IMR-90 (cell line): ENCODE results near the gene P2RX7.

Experiments used
- CEBPB ChIP-seq: IDR thresholded peaks from 2 replicates; pipeline ENCODE4 v1.6.1; 2012; ENCODE audit warnings: low read depth, low read length, improper control_type of control experiment
- MAFK ChIP-seq: IDR thresholded peaks from 2 replicates; pipeline ENCODE4 v1.6.1; 2012; ENCODE audit warnings: low read depth, low read length, improper control_type of control experiment
- MAZ ChIP-seq: IDR thresholded peaks from 2 replicates; pipeline ENCODE4 v1.6.1; 2012; ENCODE audit warnings: low read depth, mild to moderate bottlenecking, low read length, improper control_type of control experiment, moderate library complexity, borderline replicate concordance
- MXI1 ChIP-seq: IDR thresholded peaks from 2 replicates; pipeline ENCODE4 v1.6.1; 2012; ENCODE audit warnings: low read depth, mild to moderate bottlenecking, low read length, moderate library complexity, borderline replicate concordance
- POLR2A ChIP-seq: IDR thresholded peaks from 2 replicates; pipeline ENCODE4 v1.6.1; 2012; ENCODE audit warnings: mild to moderate bottlenecking, low read depth, low read length
- USF2 ChIP-seq: fragments of 150-350 bp; IDR thresholded peaks from 2 replicates; pipeline ENCODE4 v1.6.1; 2017; ENCODE audit warnings: mild to moderate bottlenecking, antibody characterized with exemption, low read length, low read depth
- TF ChIP-seq, protein P1 (sequence below): conservative IDR thresholded peaks from 2 replicates; pipeline ENCODE4 v1.5.1; 2012; ENCODE audit warnings: mild to moderate bottlenecking, low read depth, low read length, improper control_type of control experiment

DNA sequence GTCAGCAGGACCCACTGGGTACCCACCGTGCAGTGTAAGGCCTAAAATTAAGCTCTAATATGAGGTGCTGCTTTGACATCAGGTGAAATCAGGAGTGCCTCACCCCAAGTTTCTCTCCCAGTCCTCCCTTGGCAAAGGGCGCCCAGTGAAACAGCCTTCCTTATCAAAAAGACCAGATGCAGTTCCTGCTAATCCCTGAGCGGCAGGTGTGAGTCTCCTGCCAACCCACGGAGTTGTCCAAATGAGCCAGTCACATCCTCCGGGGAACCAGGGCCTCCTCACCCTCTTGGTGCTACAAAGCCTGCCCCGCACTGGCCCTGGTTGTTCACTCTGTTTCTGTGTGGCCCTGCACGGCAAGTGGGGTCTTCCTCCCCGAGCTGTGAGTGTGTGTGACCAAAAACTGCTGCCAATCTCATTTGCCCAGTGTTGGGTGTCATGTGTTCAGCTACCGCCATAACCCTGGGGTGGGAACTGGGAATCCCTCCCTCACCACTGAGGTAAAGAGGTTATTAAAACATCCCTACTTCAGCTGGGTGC, 57.0 kb downstream of the P2RX7 start:
- TF ChIP-seq POLR2A = no peak
- TF ChIP-seq, protein P1, sequence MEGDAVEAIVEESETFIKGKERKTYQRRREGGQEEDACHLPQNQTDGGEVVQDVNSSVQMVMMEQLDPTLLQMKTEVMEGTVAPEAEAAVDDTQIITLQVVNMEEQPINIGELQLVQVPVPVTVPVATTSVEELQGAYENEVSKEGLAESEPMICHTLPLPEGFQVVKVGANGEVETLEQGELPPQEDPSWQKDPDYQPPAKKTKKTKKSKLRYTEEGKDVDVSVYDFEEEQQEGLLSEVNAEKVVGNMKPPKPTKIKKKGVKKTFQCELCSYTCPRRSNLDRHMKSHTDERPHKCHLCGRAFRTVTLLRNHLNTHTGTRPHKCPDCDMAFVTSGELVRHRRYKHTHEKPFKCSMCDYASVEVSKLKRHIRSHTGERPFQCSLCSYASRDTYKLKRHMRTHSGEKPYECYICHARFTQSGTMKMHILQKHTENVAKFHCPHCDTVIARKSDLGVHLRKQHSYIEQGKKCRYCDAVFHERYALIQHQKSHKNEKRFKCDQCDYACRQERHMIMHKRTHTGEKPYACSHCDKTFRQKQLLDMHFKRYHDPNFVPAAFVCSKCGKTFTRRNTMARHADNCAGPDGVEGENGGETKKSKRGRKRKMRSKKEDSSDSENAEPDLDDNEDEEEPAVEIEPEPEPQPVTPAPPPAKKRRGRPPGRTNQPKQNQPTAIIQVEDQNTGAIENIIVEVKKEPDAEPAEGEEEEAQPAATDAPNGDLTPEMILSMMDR = no peak
- no peak for TF ChIP-seq USF2
- TF ChIP-seq MAFK = no peak
- TF ChIP-seq MXI1 = no peak
- TF ChIP-seq MAZ = no peak
- TF ChIP-seq CEBPB = no peak
